IPS DF 4.7 (cell line): ENCODE results near the gene ORMDL3.
"Not testable (repeated sequence)": the region's sequence is repeated elsewhere in the genome, so short reads cannot be mapped to it uniquely, and the experiment has no call there.

Experiments used
- DNase-seq: peaks from one replicate; pipeline ENCODE4 v3.0.0-alpha.2; 2013; ENCODE audit warnings: low spot score; ENCODE audit errors: extremely low read depth

Gene ORMDL3

GRCh38 chr17:39950871-39951348, 23.5 kb upstream of the ORMDL3 start:
- DNase-seq = no peak

GRCh38 chr17:39949028-39949427, 21.6 kb upstream of the ORMDL3 start:
- no peak for DNase-seq

- not testable (repeated sequence) for DNase-seq
Observed at GRCh38 chr17:39948489-39948828, 21.1 kb upstream of the ORMDL3 start.

GRCh38 chr17:39946551-39947330, 19.3 kb upstream of the ORMDL3 start:
- DNase-seq = no peak

DNA sequence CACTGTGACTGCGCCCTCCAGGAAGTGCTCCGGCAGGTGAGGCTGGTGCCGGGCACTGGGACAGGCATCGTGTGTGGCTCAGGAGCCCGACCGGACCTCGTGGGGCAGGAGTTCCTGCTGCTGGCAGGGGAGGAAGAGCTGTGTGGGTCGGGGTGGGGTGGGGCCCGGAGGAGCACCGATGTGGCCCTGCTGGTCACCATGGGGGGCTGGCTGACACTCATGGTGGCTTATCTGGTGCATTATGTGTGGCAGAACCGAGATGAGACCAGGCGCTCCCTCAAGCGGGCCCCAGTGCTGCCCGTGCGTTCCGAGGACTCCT, 17.0 kb upstream of the ORMDL3 start:
- DNase-seq = no peak

DNA sequence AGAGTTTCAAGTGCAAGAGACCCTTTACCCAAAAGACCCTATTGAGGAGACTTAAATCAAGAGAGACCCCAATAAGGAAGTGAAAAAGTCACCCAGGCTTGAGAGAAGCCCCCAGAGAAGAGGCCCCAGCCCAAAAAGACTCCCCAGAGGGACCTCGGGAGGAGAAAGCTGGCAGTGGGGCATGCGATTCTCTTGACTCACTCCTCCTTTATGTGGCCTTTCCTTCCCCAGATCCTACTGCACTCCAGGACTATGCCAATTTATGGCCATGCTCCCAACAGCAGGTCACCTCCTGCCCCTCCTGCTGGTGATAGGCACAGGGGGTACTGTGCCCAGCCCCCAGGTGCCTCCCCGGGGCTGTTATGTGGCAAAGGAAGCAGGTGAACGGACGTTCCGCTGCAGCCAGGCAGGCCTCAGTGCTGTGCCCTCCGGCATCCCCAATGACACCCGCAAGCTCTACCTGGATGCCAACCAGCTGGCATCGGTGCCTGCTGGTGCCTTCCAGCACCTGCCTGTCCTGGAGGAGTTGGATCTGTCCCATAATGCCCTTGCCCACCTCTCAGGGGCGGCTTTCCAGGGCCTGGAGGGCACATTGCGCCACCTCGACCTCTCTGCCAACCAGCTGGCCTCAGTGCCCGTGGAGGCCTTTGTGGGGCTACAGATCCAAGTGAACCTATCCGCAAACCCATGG, 16.4 kb upstream of the ORMDL3 start:
- no peak for DNase-seq

GRCh38 chr17:39939588-39940419, 12.4 kb upstream of the ORMDL3 start:
- DNase-seq = no peak

GRCh38 chr17:39939106-39939505, 11.7 kb upstream of the ORMDL3 start:
- DNase-seq = no peak

GRCh38 chr17:39938140-39938869, 10.9 kb upstream of the ORMDL3 start:
- no peak for DNase-seq

DNA sequence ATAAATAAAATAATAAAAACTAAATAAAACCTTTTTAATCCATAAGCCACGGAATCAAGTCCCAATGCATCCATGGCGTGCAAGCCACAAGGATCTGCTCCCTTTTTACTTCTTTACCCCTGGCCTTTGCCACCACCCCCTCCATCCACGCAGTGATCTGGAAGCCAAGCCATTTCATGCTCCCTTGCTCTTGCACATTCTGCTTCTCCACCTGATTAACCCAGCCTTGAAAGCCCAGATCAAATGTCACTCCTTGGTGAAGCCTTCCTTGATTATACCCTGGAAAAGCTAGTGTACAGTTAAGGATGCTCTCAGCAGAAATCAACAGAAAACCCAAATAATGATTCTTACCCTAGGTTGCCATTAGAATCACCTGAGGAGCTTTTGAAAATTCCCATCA, 10.0 kb upstream of the ORMDL3 start:
- DNase-seq = no peak

DNA sequence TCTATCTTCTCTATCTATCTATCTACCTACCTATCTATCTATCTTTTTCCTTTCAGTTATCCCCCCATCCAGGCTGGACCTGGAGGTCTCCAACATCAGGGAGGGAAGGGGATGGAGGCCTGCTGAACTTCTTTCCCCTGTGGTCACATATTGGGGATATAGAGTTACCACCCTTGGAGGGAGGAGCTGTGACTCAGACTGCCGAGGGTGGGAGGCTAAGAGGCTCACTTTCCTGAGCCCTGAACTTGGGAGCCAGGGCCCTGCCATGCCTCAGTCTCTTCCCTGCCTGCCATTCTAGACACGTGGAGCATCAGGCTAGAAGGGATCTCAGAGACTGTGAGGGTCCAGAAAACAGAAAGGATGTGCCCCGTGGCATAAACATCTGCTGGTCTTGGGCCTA, 8.5 kb upstream of the ORMDL3 start:
- DNase-seq = no peak

DNA sequence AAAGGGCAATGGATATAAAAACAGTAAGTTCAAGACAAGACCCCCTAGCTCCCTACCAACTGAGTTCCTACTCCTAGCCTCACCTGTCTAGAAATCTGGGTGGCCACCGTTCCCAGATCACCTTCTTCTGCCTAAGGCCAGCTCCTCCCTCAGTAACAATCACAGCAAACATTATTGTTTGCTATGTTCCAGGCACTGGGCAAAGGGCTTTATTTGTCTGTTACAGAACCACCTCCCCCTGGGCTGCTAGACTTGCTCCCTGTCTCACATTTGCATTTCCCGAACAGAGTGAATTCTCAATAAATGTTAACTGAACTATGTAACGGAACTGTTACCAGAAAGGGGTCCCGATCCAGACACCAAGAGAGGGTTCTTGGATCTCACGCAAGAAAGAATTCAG, 6.9 kb upstream of the ORMDL3 start:
- DNase-seq = no peak

GRCh38 chr17:39933912-39934311, 6.5 kb upstream of the ORMDL3 start:
- no peak for DNase-seq

DNA sequence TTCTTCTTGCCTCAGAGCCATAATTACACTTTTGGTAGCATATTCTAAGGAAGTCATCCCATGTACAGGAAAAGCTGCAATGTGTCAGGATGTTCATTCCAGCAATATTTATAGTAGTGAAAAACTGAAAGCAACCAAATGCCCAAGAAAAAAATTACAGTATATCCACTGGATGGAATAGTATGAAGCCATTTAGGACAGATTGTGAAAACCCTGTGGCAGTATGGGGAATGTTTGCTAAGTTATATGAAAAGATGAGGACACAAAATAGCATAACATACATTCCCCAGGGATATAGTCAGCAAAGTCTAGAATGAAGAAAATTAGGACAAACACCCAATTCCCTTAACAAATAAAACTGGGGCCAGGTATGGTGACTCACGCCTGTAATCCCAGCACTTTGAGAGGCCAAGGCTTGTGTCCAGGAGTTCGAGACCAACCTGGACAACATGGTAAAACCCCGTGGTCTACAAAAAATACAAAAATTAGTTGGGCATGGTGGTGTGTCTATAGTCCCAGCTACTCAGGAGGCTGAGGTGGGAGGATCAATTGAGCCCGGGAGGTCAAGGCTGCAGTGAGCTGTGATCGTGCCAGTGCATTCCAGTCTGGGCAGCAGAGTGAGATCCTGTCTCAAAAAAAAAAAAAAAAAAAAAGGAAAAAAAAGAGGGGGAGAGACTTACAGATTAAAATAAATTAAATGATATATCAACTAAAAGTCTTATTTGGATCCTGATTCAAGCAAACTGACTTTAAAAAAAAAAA, 2.4 kb upstream of the ORMDL3 start:
- no peak for DNase-seq

GRCh38 chr17:39928858-39929645, 1.7 kb upstream of the ORMDL3 start:
- no peak for DNase-seq

DNA sequence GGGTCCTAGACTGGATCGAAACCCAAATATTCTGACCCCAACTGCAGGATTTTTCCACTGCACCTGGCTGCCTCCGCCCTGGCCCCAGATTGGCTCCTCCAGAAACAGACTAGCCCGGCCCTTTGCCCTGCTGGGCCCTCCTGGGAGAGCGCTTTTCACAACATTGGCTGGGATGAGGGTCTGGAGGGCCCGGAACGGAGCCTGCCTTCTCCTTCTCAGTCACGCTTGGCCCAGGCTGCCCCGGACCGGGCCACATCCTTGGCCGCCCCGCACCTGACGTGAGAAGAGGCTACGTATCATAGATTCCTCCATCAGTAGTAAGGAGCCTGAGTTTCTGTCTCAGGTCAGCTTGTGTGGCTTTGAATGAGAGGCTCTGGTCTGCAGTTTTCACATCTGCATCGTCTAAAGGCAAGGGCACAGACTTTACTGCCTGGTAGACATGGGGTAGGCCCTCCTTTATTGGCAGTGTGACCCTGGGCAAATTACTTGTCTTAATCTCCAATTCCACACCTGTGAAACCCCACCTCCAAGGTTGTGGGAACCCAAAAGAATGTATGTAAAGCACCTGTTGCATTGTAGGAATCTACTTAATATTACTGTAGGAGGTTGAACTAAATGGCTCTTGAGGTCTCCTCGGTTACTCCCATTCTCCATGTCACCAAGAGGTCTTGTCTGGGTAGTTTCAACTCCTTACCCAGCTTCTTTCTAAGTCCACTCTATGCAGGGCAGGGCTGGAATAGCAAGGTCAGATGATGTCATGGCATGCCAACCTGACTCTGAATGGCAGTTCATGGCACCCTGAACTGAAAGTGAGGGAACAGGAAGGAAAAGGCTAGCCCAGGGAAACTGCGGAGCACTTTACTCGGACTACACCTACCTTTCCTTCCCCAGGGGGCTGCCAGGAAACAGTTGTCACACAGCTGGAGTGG, 792 bp upstream of the ORMDL3 start:
- DNase-seq = no peak

- no peak for DNase-seq
Observed at GRCh38 chr17:39926588-39927100, 757 bp downstream of the ORMDL3 start.

- no peak for DNase-seq
Observed at GRCh38 chr17:39926135-39926587, 1.2 kb downstream of the ORMDL3 start.
